Measurements from ENCODE around the gene REV3L.

The REV3L gene

GRCh38 chr6:111339294-111339693 lies 143.7 kb downstream of the REV3L start:
- no peaks in the 10 kb centered on the region for H3K27me3 ChIP-seq (ENCODE audit: insufficient read depth, low read length, poor library complexity, severe bottlenecking)
- no peaks in the 10 kb centered on the region for H3K4me1 ChIP-seq (ENCODE audit: insufficient read depth, low read length, poor library complexity, severe bottlenecking)
- no peaks in the 10 kb centered on the region for H3K9me2 ChIP-seq (replicated peaks; ENCODE audit: low read depth, low read length)
- no peak overlapping the region for H3K9ac ChIP-seq (ENCODE audit: low read depth, low read length, poor library complexity, severe bottlenecking)
- H3K4me3 ChIP-seq (ENCODE audit: low read length, poor library complexity, severe bottlenecking), result no peak overlapping the region
- TF ChIP-seq CTCF (conservative IDR thresholded peaks at IDR 0.05; ENCODE audit: low read length) (no peak), EZH2phosphoT487 (IDR thresholded peaks at IDR 0.05; ENCODE audit: borderline replicate concordance) (no peak)
- no peak overlapping the region for H3K4me2 ChIP-seq (ENCODE audit: low read depth, low read length, poor library complexity, severe bottlenecking)
- H3K9me3 ChIP-seq (ENCODE audit: insufficient read depth, low read depth, low read length), result no peaks in the 10 kb centered on the region
- H3K36me3 ChIP-seq (ENCODE audit: insufficient read depth, low read length), result peaks cover 36% of the 10 kb centered on the region
- no peaks in the 10 kb centered on the region for H4K20me1 ChIP-seq (ENCODE audit: insufficient read depth, low read length, poor library complexity, severe bottlenecking)
- no peaks in the 10 kb centered on the region for H3K79me2 ChIP-seq (ENCODE audit: insufficient read depth, low read length)
- H2AFZ ChIP-seq (ENCODE audit: low read length), result no peak overlapping the region
- no peaks in the 10 kb centered on the region for H3F3A ChIP-seq (ENCODE audit: low read depth)

- Histone ChIP-seq H3K79me2 (ENCODE audit: insufficient read depth, low read length) (no peaks in the 10 kb centered on the region), H3K9me3 (ENCODE audit: insufficient read depth, low read depth, low read length) (no peaks in the 10 kb centered on the region), H3K9me2 (replicated peaks; ENCODE audit: low read depth, low read length) (no peaks in the 10 kb centered on the region), H3K4me3 (ENCODE audit: low read length, poor library complexity, severe bottlenecking) (no peak overlapping the region), H3K4me1 (ENCODE audit: insufficient read depth, low read length, poor library complexity, severe bottlenecking) (no peaks in the 10 kb centered on the region), H2AFZ (ENCODE audit: low read length) (no peak overlapping the region), H3K9ac (ENCODE audit: low read depth, low read length, poor library complexity, severe bottlenecking) (no peak overlapping the region), H4K20me1 (ENCODE audit: insufficient read depth, low read length, poor library complexity, severe bottlenecking) (no peaks in the 10 kb centered on the region), H3F3A (ENCODE audit: low read depth) (no peaks in the 10 kb centered on the region), H3K27me3 (ENCODE audit: insufficient read depth, low read length, poor library complexity, severe bottlenecking) (no peaks in the 10 kb centered on the region), H3K36me3 (ENCODE audit: insufficient read depth, low read length) (peaks cover 32% of the 10 kb centered on the region), H3K4me2 (ENCODE audit: low read depth, low read length, poor library complexity, severe bottlenecking) (no peak overlapping the region)
- TF ChIP-seq EZH2phosphoT487 (IDR thresholded peaks at IDR 0.05; ENCODE audit: borderline replicate concordance) (no peak), CTCF (conservative IDR thresholded peaks at IDR 0.05; ENCODE audit: low read length) (no peak)
Measured at GRCh38 chr6:111338843-111339242, 144.2 kb downstream of the REV3L start.

- Histone ChIP-seq H3K4me2 (ENCODE audit: low read depth, low read length, poor library complexity, severe bottlenecking) (no peak overlapping the region), H3K9me2 (replicated peaks; ENCODE audit: low read depth, low read length) (no peaks in the 10 kb centered on the region), H2AFZ (ENCODE audit: low read length) (no peak overlapping the region), H3K36me3 (ENCODE audit: insufficient read depth, low read length) (peaks cover 27% of the 10 kb centered on the region), H3K9me3 (ENCODE audit: insufficient read depth, low read depth, low read length) (no peaks in the 10 kb centered on the region), H3K4me1 (ENCODE audit: insufficient read depth, low read length, poor library complexity, severe bottlenecking) (no peaks in the 10 kb centered on the region), H3F3A (ENCODE audit: low read depth) (no peaks in the 10 kb centered on the region), H3K9ac (ENCODE audit: low read depth, low read length, poor library complexity, severe bottlenecking) (no peak overlapping the region), H3K27me3 (ENCODE audit: insufficient read depth, low read length, poor library complexity, severe bottlenecking) (no peaks in the 10 kb centered on the region), H3K79me2 (ENCODE audit: insufficient read depth, low read length) (no peaks in the 10 kb centered on the region), H4K20me1 (ENCODE audit: insufficient read depth, low read length, poor library complexity, severe bottlenecking) (no peaks in the 10 kb centered on the region), H3K4me3 (ENCODE audit: low read length, poor library complexity, severe bottlenecking) (no peak overlapping the region)
- no peak for TF ChIP-seq CTCF (conservative IDR thresholded peaks at IDR 0.05; ENCODE audit: low read length)
- TF ChIP-seq EZH2phosphoT487 (IDR thresholded peaks at IDR 0.05; ENCODE audit: borderline replicate concordance), result no peak
Measured at GRCh38 chr6:111337829-111338236, 145.2 kb downstream of the REV3L start.

Data from Loucy (cell line).